Gastroesophageal sphincter (tissue), 4 donors: ENCODE results near the gene IL10RA. TPM values are rescaled to one million over a fixed set of nuclear protein-coding genes. Genes with fewer than 3 reads are reported as not detected.
"Not testable (repeated sequence)": the region's sequence is repeated elsewhere in the genome, so short reads cannot be mapped to it uniquely, and the experiment has no call there.

Experiments
- ATAC-seq: fragments of 150-250 bp; one replicate; pipeline ENCODE4 v1.9.1; 2016; ENCODE audit warnings: mild to moderate bottlenecking, moderate library complexity
- H3K27ac ChIP-seq, 4 donors: fragments of 200-600 bp; sonication (generic) in 3 of 4; 1 replicate in 3 of 4; 2 replicates in 1 of 4; pipeline ENCODE4 v1.5.1; 2016 to 2019
- H3K27me3 ChIP-seq: fragments of 200-600 bp; sonication (generic); one replicate; pipeline ENCODE4 v1.5.1; 2019
- H3K36me3 ChIP-seq, 2 donors: fragments of 200-600 bp; sonication (generic); one replicate each; pipeline ENCODE4 v1.5.1; 2019; ENCODE audit warnings: control low read depth in 1 of 2
- H3K4me1 ChIP-seq, 3 donors: fragments of 200-600 bp; sonication (generic); 1 replicate in 2 of 3; 2 replicates in 1 of 3; pipeline ENCODE4 v1.5.1; 2016 to 2019; ENCODE audit warnings: control low read depth in 2 of 3
- H3K4me3 ChIP-seq, 2 donors: fragments of 200-600 bp; sonication (generic); one replicate each; pipeline ENCODE4 v1.5.1; 2019; ENCODE audit warnings: mild to moderate bottlenecking in 1 of 2, moderate library complexity in 1 of 2
- H3K9me3 ChIP-seq, 3 donors: fragments of 200-600 bp; sonication (generic); one replicate each; pipeline ENCODE4 v1.5.1; 2017 to 2019; ENCODE audit warnings: control low read depth in 2 of 3
- CTCF ChIP-seq, 4 experiments: fragments of 200-600 bp in 2 of 4; fragments of 450-650 bp in 2 of 4; sonication (generic) in 1 of 4; IDR thresholded peaks; one replicate each; pipeline ENCODE4 v1.5.1; 2017 to 2019; ENCODE audit warnings: antibody characterized with exemption in 4 of 4, mild to moderate bottlenecking in 2 of 4, moderate library complexity in 2 of 4
- EP300 ChIP-seq: sonication (generic); formaldehyde crosslinking; IDR thresholded peaks from one replicate; pipeline ENCODE4 v1.6.1; 2017; ENCODE audit warnings: antibody characterized with exemption, mild to moderate bottlenecking
- POLR2A ChIP-seq, 2 donors: fragments of 450-650 bp; IDR thresholded peaks; one replicate each; pipeline ENCODE4 v1.6.1; 2017; ENCODE audit warnings: antibody characterized with exemption in 2 of 2, mild to moderate bottlenecking in 2 of 2, moderate library complexity in 1 of 2
- POLR2AphosphoS5 ChIP-seq: sonication (generic); formaldehyde crosslinking; IDR thresholded peaks from one replicate; pipeline ENCODE4 v1.6.1; 2017; ENCODE audit warnings: antibody characterized with exemption
- WGBS, 2 donors: methylation state at CpG; one replicate each; pipeline ENCODE4 v1.1.5; 2018; ENCODE audit warnings: low coverage in 1 of 2; 5-methylcytosine and 5-hydroxymethylcytosine counted together
- total RNA-seq, 4 donors: library from RNA; depleted of rRNA; stranded (reverse); fragments of >200 nt; gene quantifications; one replicate each; pipeline ENCODE4 v1.1.0, GENCODE V29; 2016

Gene IL10RA
- total RNA-seq, 4 donors from 2014 or later: 16.7 to 37.3 (median 24.3) TPM

- Histone ChIP-seq H3K4me3 (no peak overlapping the region), H3K27me3 (peaks cover 45% of the 10 kb centered on the region), H3K9me3 (peaks cover 0 to 6% (median 0%) of the 10 kb centered on the region in 3 donors), H3K27ac (no peak overlapping the region), H3K36me3 (no peaks in the 10 kb centered on the region), H3K4me1 (peaks cover 0 to 9% (median 2%) of the 10 kb centered on the region in 3 donors)
- WGBS, 2 donors: 0 to 40% methylated on average over 2 to 3 of the region's 7 CpGs
- TF ChIP-seq POLR2AphosphoS5: peak; percentile 42
- peak; percentile 94 to 98 (median 97) for TF ChIP-seq CTCF (IDR thresholded peaks at IDR 0.05)
- no peak for TF ChIP-seq EP300
- no peak for TF ChIP-seq POLR2A (IDR thresholded peaks at IDR 0.05)
- peak; percentile 91 for ATAC-seq
Observed at GRCh38 chr11:117946842-117947526, 39.2 kb upstream of the IL10RA start.

- H3K4me3 ChIP-seq, H3K27ac ChIP-seq, H3K36me3 ChIP-seq, H3K4me1 ChIP-seq, H3K9me3 ChIP-seq, ATAC-seq: not testable (repeated sequence)
- WGBS, 2 donors: 74 to 95% methylated on average over 7 to 8 of the region's 10 CpGs
- peaks cover 46% of the 10 kb centered on the region for H3K27me3 ChIP-seq
Observed at GRCh38 chr11:117947751-117948150, 38.4 kb upstream of the IL10RA start.

- not testable (repeated sequence) for H3K36me3 ChIP-seq, ATAC-seq, H3K9me3 ChIP-seq, H3K4me3 ChIP-seq, H3K27ac ChIP-seq, H3K4me1 ChIP-seq
- 67 to 85% methylated on average over 2 to 7 of the region's 11 CpGs for WGBS, 2 donors
- H3K27me3 ChIP-seq: peaks cover 46% of the 10 kb centered on the region
Observed at GRCh38 chr11:117948466-117948865, 37.7 kb upstream of the IL10RA start.

GRCh38 chr11:117949062-117949461 is 37.1 kb upstream of the IL10RA start:
- H3K27me3 ChIP-seq: peaks cover 46% of the 10 kb centered on the region
- H3K27ac ChIP-seq: no peak overlapping the region
- ATAC-seq: no peak
- TF ChIP-seq POLR2AphosphoS5: no peak
- TF ChIP-seq POLR2A (IDR thresholded peaks at IDR 0.05): no peak
- TF ChIP-seq EP300: no peak
- no peak for TF ChIP-seq CTCF (IDR thresholded peaks at IDR 0.05)
- 71 to 74% methylated on average over 4 to 6 of the region's 6 CpGs for WGBS, 2 donors
- H3K9me3 ChIP-seq: no peaks in the 10 kb centered on the region
- no peaks in the 10 kb centered on the region for H3K36me3 ChIP-seq
- H3K4me1 ChIP-seq: peaks cover 0 to 9% (median 2%) of the 10 kb centered on the region in 3 donors
- H3K4me3 ChIP-seq: no peak overlapping the region

GRCh38 chr11:117950301-117950700 is 35.9 kb upstream of the IL10RA start:
- no peak for TF ChIP-seq POLR2AphosphoS5
- peaks cover 0 to 9% (median 2%) of the 10 kb centered on the region in 3 donors for H3K4me1 ChIP-seq
- H3K9me3 ChIP-seq: no peaks in the 10 kb centered on the region
- no peak overlapping the region for H3K4me3 ChIP-seq
- ATAC-seq: no peak
- peaks cover 52% of the 10 kb centered on the region for H3K27me3 ChIP-seq
- 18 to 31% methylated on average over 3 to 4 of the region's 5 CpGs for WGBS, 2 donors
- H3K27ac ChIP-seq: no peak overlapping the region
- H3K36me3 ChIP-seq: no peaks in the 10 kb centered on the region

GRCh38 chr11:117950993-117951961 is 34.9 kb upstream of the IL10RA start:
- WGBS, 2 donors: 88 to 93% methylated on average over 6 to 9 of the region's 15 CpGs
- Histone ChIP-seq H3K27me3 (peaks cover 52% of the 10 kb centered on the region), H3K4me3 (no peak overlapping the region), H3K9me3 (no peaks in the 10 kb centered on the region), H3K4me1 (peaks cover 0 to 9% (median 2%) of the 10 kb centered on the region in 3 donors), H3K27ac (no peak overlapping the region), H3K36me3 (no peaks in the 10 kb centered on the region)
- no peak for ATAC-seq
- TF ChIP-seq EP300 (no peak), CTCF (IDR thresholded peaks at IDR 0.05) (no peak), POLR2A (IDR thresholded peaks at IDR 0.05) (no peak), POLR2AphosphoS5 (no peak)
